Measurements from ENCODE around the gene MPG.
"Not testable (repeated sequence)": the region's sequence is repeated elsewhere in the genome, so short reads cannot be mapped to it uniquely, and the experiment has no call there.

MPG gene

DNA sequence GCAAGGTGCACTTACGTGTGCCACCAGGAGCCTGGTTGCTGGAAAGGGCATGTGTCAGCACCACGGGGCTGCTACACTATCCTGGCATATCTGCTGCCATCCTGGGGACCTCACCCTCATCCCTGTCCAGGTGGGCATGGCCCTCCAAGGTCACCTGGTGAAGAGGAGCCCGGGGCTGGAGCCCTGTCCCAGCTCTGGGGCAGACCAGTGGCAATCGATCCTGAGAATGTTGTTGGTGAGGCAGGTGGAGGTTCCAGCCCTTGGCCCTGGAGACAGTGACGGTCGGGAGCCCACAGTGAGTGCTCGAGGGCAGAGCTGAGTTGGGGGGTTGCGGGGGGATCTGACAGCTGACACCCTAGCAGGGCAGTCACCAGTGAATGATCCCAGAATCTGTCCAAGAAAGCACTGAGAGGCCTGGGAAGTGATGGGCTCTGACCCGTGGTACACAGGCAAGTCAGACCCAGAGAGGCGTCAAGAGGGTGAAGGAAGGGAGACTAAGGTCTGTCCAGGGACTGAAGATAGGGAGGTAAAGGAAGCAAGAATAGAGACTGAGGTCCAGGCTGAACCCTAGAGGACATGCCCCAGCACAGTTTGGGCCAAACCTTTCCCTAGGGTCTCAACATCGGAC is 42.2 kb upstream of the MPG start:
- H3K4me3 ChIP-seq (replicated peaks; ENCODE audit: low read depth, low read length): no peak overlapping the region
- H3K36me3 ChIP-seq (ENCODE audit: control insufficient read depth, insufficient read depth, low read length): peaks cover 12% of the 10 kb centered on the region
- DNase-seq (ENCODE audit: extremely low read depth, insufficient read length): no peak
- H3K27me3 ChIP-seq (replicated peaks; ENCODE audit: control insufficient read depth, insufficient read depth, low read length): no peaks in the 10 kb centered on the region
- TF ChIP-seq, protein P1, sequence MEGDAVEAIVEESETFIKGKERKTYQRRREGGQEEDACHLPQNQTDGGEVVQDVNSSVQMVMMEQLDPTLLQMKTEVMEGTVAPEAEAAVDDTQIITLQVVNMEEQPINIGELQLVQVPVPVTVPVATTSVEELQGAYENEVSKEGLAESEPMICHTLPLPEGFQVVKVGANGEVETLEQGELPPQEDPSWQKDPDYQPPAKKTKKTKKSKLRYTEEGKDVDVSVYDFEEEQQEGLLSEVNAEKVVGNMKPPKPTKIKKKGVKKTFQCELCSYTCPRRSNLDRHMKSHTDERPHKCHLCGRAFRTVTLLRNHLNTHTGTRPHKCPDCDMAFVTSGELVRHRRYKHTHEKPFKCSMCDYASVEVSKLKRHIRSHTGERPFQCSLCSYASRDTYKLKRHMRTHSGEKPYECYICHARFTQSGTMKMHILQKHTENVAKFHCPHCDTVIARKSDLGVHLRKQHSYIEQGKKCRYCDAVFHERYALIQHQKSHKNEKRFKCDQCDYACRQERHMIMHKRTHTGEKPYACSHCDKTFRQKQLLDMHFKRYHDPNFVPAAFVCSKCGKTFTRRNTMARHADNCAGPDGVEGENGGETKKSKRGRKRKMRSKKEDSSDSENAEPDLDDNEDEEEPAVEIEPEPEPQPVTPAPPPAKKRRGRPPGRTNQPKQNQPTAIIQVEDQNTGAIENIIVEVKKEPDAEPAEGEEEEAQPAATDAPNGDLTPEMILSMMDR (IDR thresholded peaks at IDR 0.05; ENCODE audit: insufficient read depth, low read length, poor library complexity, severe bottlenecking): no peak

GRCh38 chr16:36336-36984 is 41.6 kb upstream of the MPG start:
- Histone ChIP-seq H3K4me3 (replicated peaks; ENCODE audit: low read depth, low read length) (no peak overlapping the region), H3K27me3 (replicated peaks; ENCODE audit: control insufficient read depth, insufficient read depth, low read length) (no peaks in the 10 kb centered on the region), H3K36me3 (ENCODE audit: control insufficient read depth, insufficient read depth, low read length) (peaks cover 12% of the 10 kb centered on the region)
- DNase-seq (ENCODE audit: extremely low read depth, insufficient read length): no peak
- TF ChIP-seq, protein P1 (IDR thresholded peaks at IDR 0.05; ENCODE audit: insufficient read depth, low read length, poor library complexity, severe bottlenecking): no peak

GRCh38 chr16:37511-37910 is 40.5 kb upstream of the MPG start:
- no peak for DNase-seq (ENCODE audit: extremely low read depth, insufficient read length)
- peaks cover 19% of the 10 kb centered on the region for H3K36me3 ChIP-seq (ENCODE audit: control insufficient read depth, insufficient read depth, low read length)

GRCh38 chr16:38206-38605 is 39.8 kb upstream of the MPG start:
- peaks cover 23% of the 10 kb centered on the region for H3K36me3 ChIP-seq (ENCODE audit: control insufficient read depth, insufficient read depth, low read length)
- H3K4me3 ChIP-seq (replicated peaks; ENCODE audit: low read depth, low read length); H3K27me3 ChIP-seq (replicated peaks; ENCODE audit: control insufficient read depth, insufficient read depth, low read length); DNase-seq (ENCODE audit: extremely low read depth, insufficient read length): not testable (repeated sequence)

More at GRCh38 chr16:37511-37910, 40.5 kb upstream of the MPG start:
- TF ChIP-seq, protein P1 (IDR thresholded peaks at IDR 0.05; ENCODE audit: insufficient read depth, low read length, poor library complexity, severe bottlenecking): no peak
- Histone ChIP-seq H3K27me3 (replicated peaks; ENCODE audit: control insufficient read depth, insufficient read depth, low read length) (no peaks in the 10 kb centered on the region), H3K4me3 (replicated peaks; ENCODE audit: low read depth, low read length) (no peak overlapping the region)

GRCh38 chr16:38941-39892 is 38.8 kb upstream of the MPG start:
- Histone ChIP-seq H3K27me3 (replicated peaks; ENCODE audit: control insufficient read depth, insufficient read depth, low read length) (no peaks in the 10 kb centered on the region), H3K4me3 (replicated peaks; ENCODE audit: low read depth, low read length) (no peak overlapping the region), H3K36me3 (ENCODE audit: control insufficient read depth, insufficient read depth, low read length) (peaks cover 24% of the 10 kb centered on the region)
- TF ChIP-seq, protein P1 (IDR thresholded peaks at IDR 0.05; ENCODE audit: insufficient read depth, low read length, poor library complexity, severe bottlenecking): no peak
- DNase-seq (ENCODE audit: extremely low read depth, insufficient read length): peak; percentile 77
